ENCODE results near the gene NMRK1.

NMRK1 gene

GRCh38 chr9:75102177-75102790 is 14.3 kb upstream of the NMRK1 start:
- in situ Hi-C loops (cut with MboI; ENCODE audit: low sequenced_read_pairs), result no loop called here

GRCh38 chr9:75101004-75101588 is 13.1 kb upstream of the NMRK1 start:
- in situ Hi-C loops (cut with MboI; ENCODE audit: low sequenced_read_pairs), result no loop called here

GRCh38 chr9:75096796-75097195 is 8.8 kb upstream of the NMRK1 start:
- in situ Hi-C loops (cut with MboI; ENCODE audit: low sequenced_read_pairs), result no loop called here

- in situ Hi-C loops (cut with MboI; ENCODE audit: low sequenced_read_pairs), result no loop called here
Measured at GRCh38 chr9:75092766-75093165, 4.8 kb upstream of the NMRK1 start.

GRCh38 chr9:75090579-75090978 is 2.6 kb upstream of the NMRK1 start:
- in situ Hi-C loops (cut with MboI; ENCODE audit: low sequenced_read_pairs), result no loop called here

GRCh38 chr9:75089373-75089766 is 1.4 kb upstream of the NMRK1 start:
- in situ Hi-C loops (cut with MboI; ENCODE audit: low sequenced_read_pairs), result no loop called here

GRCh38 chr9:75088646-75089372 is 854 bp upstream of the NMRK1 start:
- in situ Hi-C loops (cut with MboI; ENCODE audit: low sequenced_read_pairs), result no loop called here

GRCh38 chr9:75087289-75087823 is 599 bp downstream of the NMRK1 start:
- in situ Hi-C loops (cut with MboI; ENCODE audit: low sequenced_read_pairs), result no loop called here

GRCh38 chr9:75086541-75087288 is 1.2 kb downstream of the NMRK1 start:
- in situ Hi-C loops (cut with MboI; ENCODE audit: low sequenced_read_pairs), result no loop called here

GRCh38 chr9:75085640-75086039 is 2.3 kb downstream of the NMRK1 start:
- in situ Hi-C loops (cut with MboI; ENCODE audit: low sequenced_read_pairs), result no loop called here

- in situ Hi-C loops (cut with MboI; ENCODE audit: low sequenced_read_pairs), result no loop called here
Measured at GRCh38 chr9:75084081-75084672, 3.8 kb downstream of the NMRK1 start.

GRCh38 chr9:75083188-75083970 is 4.6 kb downstream of the NMRK1 start:
- in situ Hi-C loops (cut with MboI; ENCODE audit: low sequenced_read_pairs), result no loop called here

- in situ Hi-C loops (cut with MboI; ENCODE audit: low sequenced_read_pairs), result no loop called here
Measured at GRCh38 chr9:75081632-75082031, 6.3 kb downstream of the NMRK1 start.

GRCh38 chr9:75072895-75073294 is 15.1 kb downstream of the NMRK1 start:
- in situ Hi-C loops (cut with MboI; ENCODE audit: low sequenced_read_pairs), result loop anchor here (5.0 kb wide), 1 partner anchor 291 kb away; no protein-coding TSS in a partner anchor

GRCh38 chr9:75071530-75072122 is 16.3 kb downstream of the NMRK1 start:
- in situ Hi-C loops (cut with MboI; ENCODE audit: low sequenced_read_pairs), result loop anchor here (5.0 kb wide), 1 partner anchor 289 kb away; no protein-coding TSS in a partner anchor

GRCh38 chr9:75069171-75069570 is 18.8 kb downstream of the NMRK1 start:
- in situ Hi-C loops (cut with MboI; ENCODE audit: low sequenced_read_pairs), result no loop called here

GRCh38 chr9:75067894-75068293 is 20.1 kb downstream of the NMRK1 start:
- in situ Hi-C loops (cut with MboI; ENCODE audit: low sequenced_read_pairs), result no loop called here

- in situ Hi-C loops (cut with MboI; ENCODE audit: low sequenced_read_pairs), result no loop called here
Measured at GRCh38 chr9:75065510-75065909, 22.4 kb downstream of the NMRK1 start.

GRCh38 chr9:75064307-75065025 is 23.5 kb downstream of the NMRK1 start:
- in situ Hi-C loops (cut with MboI; ENCODE audit: low sequenced_read_pairs), result no loop called here
